ENCODE measurements around the gene GASK1A.

DNA sequence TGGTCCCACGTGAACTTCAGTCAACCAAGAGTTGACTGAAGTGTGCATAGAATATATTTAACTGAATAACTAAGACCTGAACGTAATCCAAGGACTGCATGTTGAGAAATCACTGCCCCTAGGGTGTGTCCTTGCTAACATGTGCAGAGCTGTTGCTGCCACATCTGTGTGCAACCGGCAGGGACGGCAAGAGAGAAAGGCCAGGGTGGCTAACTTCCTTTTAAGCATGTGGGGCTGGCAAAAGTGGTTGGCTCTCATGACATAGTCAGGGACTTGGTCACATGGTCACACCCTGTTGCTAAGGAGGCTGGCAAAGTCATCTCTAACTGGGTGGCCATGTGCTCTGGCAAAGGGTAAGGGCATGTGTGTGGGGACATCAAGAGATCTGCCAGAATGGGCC, 52.4 kb downstream of the GASK1A start:
- no peak for TF ChIP-seq BHLHE40 (IDR thresholded peaks at IDR 0.05; ENCODE audit: borderline replicate concordance)
- no peak for TF ChIP-seq FOXM1 (IDR thresholded peaks at IDR 0.05; ENCODE audit: borderline replicate concordance)
- no peak for TF ChIP-seq ARNT (IDR thresholded peaks at IDR 0.05)
- TF ChIP-seq, protein P1, sequence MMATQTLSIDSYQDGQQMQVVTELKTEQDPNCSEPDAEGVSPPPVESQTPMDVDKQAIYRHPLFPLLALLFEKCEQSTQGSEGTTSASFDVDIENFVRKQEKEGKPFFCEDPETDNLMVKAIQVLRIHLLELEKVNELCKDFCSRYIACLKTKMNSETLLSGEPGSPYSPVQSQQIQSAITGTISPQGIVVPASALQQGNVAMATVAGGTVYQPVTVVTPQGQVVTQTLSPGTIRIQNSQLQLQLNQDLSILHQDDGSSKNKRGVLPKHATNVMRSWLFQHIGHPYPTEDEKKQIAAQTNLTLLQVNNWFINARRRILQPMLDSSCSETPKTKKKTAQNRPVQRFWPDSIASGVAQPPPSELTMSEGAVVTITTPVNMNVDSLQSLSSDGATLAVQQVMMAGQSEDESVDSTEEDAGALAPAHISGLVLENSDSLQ (IDR thresholded peaks at IDR 0.05) = no peak
- no peak for TF ChIP-seq NFRKB (IDR thresholded peaks at IDR 0.05)
- TF ChIP-seq SUZ12 (IDR thresholded peaks at IDR 0.05) = no peak

Data from HEK293T (cell line).